HEK293 (cell line): ENCODE data around the gene TLE6.

Source experiments
- CTCF ChIA-PET: fragments of 350-600 bp; formaldehyde crosslinking; extraction: SDS; loops from one replicate; lab custom pipeline; 2021; ENCODE audit warnings: antibody characterized with exemption; lab: Yijun Ruan, JAX
- POLR2A ChIA-PET: fragments of 300-600 bp; formaldehyde crosslinking; extraction: SDS; loops from one replicate; lab custom pipeline; 2020; ENCODE audit warnings: antibody characterized with exemption, inconsistent platforms; lab: Yijun Ruan, JAX
- H3K27ac ChIP-seq: fragments of 200-500 bp; sonication (Bioruptor generic); 2 replicates; pipeline ENCODE4 v1.5.1; 2014; ENCODE audit warnings: low read depth, low read length, control low read depth, inconsistent platforms; ENCODE audit errors: extremely low read depth
- H3K36me3 ChIP-seq, 2 experiments: fragments of 200-500 bp in 1 of 2; sonication (Bioruptor generic) in 1 of 2; 1 replicate in 1 of 2; 2 replicates in 1 of 2; pipeline ENCODE4 v1.5.1; 2014 to 2017; ENCODE audit warnings: inconsistent platforms in 2 of 2, low read length in 2 of 2; ENCODE audit not compliant: control insufficient read depth in 2 of 2, insufficient read depth in 1 of 2
- H3K4me1 ChIP-seq: fragments of 200-500 bp; sonication (Bioruptor generic); 2 replicates; pipeline ENCODE4 v1.5.1; 2014; ENCODE audit warnings: mild to moderate bottlenecking, low read length, inconsistent platforms; ENCODE audit not compliant: control insufficient read depth, insufficient read depth
- H3K4me3 ChIP-seq: 2 replicates; pipeline ENCODE4 v1.5.1; 2011; ENCODE audit warnings: low read depth, mild to moderate bottlenecking, control low read depth, low read length, moderate library complexity
- H3K9me3 ChIP-seq: fragments of 200-500 bp; sonication (Bioruptor generic); 2 replicates; pipeline ENCODE4 v1.5.1; 2014; ENCODE audit warnings: low read depth, low read length, inconsistent platforms; ENCODE audit not compliant: control insufficient read depth, insufficient read depth
- GLI2 ChIP-seq: fragments of 450-650 bp; formaldehyde crosslinking; IDR thresholded peaks from 2 replicates; pipeline ENCODE4; 2017; ENCODE audit warnings: missing biosample characterization, missing genetic modification characterization, low read depth, borderline replicate concordance
- GLIS1 ChIP-seq: fragments of 450-650 bp; formaldehyde crosslinking; IDR thresholded peaks from 2 replicates; pipeline ENCODE4 v1.5.1; 2016; ENCODE audit warnings: missing biosample characterization, missing genetic modification characterization
- KLF16 ChIP-seq: fragments of 450-650 bp; formaldehyde crosslinking; IDR thresholded peaks from 2 replicates; pipeline ENCODE4 v1.5.1; 2017; ENCODE audit warnings: missing biosample characterization, missing genetic modification characterization
- OSR2 ChIP-seq: fragments of 450-650 bp; formaldehyde crosslinking; IDR thresholded peaks from 2 replicates; pipeline ENCODE4 v1.5.1; 2016; ENCODE audit warnings: missing biosample characterization, missing genetic modification characterization
- PRDM1 ChIP-seq: fragments of 450-650 bp; formaldehyde crosslinking; IDR thresholded peaks from 2 replicates; pipeline ENCODE4; 2016; ENCODE audit warnings: missing biosample characterization, missing genetic modification characterization
- RBAK ChIP-seq: fragments of 450-650 bp; formaldehyde crosslinking; IDR thresholded peaks from 2 replicates; pipeline ENCODE4 v1.5.1; 2016; ENCODE audit warnings: missing biosample characterization, missing genetic modification characterization
- REPIN1 ChIP-seq: fragments of 450-650 bp; formaldehyde crosslinking; IDR thresholded peaks from 2 replicates; pipeline ENCODE4 v1.5.1; 2017; ENCODE audit warnings: missing biosample characterization, missing genetic modification characterization, low read depth
- ZBTB6 ChIP-seq: fragments of 450-650 bp; formaldehyde crosslinking; IDR thresholded peaks from 2 replicates; pipeline ENCODE4 v1.5.1; 2017; ENCODE audit warnings: missing biosample characterization, missing genetic modification characterization
- ZBTB8A ChIP-seq: fragments of 450-650 bp; formaldehyde crosslinking; IDR thresholded peaks from 2 replicates; pipeline ENCODE4 v1.5.1; 2016; ENCODE audit warnings: missing biosample characterization, missing genetic modification characterization
- ZFP37 ChIP-seq: fragments of 450-650 bp; formaldehyde crosslinking; IDR thresholded peaks from 2 replicates; pipeline ENCODE4 v1.5.1; 2016; ENCODE audit warnings: missing biosample characterization, missing genetic modification characterization
- ZIC2 ChIP-seq: fragments of 450-650 bp; formaldehyde crosslinking; IDR thresholded peaks from 2 replicates; pipeline ENCODE4 v1.5.1; 2016; ENCODE audit warnings: missing biosample characterization, missing genetic modification characterization
- ZNF16 ChIP-seq: fragments of 450-650 bp; formaldehyde crosslinking; IDR thresholded peaks from 2 replicates; pipeline ENCODE4 v1.5.1; 2016; ENCODE audit warnings: low read depth, missing biosample characterization, missing genetic modification characterization
- ZNF239 ChIP-seq: fragments of 450-650 bp; formaldehyde crosslinking; IDR thresholded peaks from 2 replicates; pipeline ENCODE4 v1.5.1; 2016; ENCODE audit warnings: missing biosample characterization, missing genetic modification characterization
- ZNF394 ChIP-seq: fragments of 450-650 bp; formaldehyde crosslinking; IDR thresholded peaks from 2 replicates; pipeline ENCODE4 v1.5.1; 2016; ENCODE audit warnings: missing biosample characterization, missing genetic modification characterization, mild to moderate bottlenecking, moderate library complexity, borderline replicate concordance
- ZNF433 ChIP-seq: fragments of 450-650 bp; formaldehyde crosslinking; IDR thresholded peaks from 2 replicates; pipeline ENCODE4 v1.5.1; 2016; ENCODE audit warnings: missing biosample characterization, missing genetic modification characterization, low read depth
- ZNF544 ChIP-seq: fragments of 450-650 bp; formaldehyde crosslinking; IDR thresholded peaks from 2 replicates; pipeline ENCODE4 v1.5.0; 2017; ENCODE audit warnings: missing biosample characterization, missing genetic modification characterization
- ZNF548 ChIP-seq: fragments of 450-650 bp; formaldehyde crosslinking; IDR thresholded peaks from 2 replicates; pipeline ENCODE4 v1.5.1; 2016; ENCODE audit warnings: missing biosample characterization, missing genetic modification characterization
- ZNF558 ChIP-seq: fragments of 450-650 bp; formaldehyde crosslinking; IDR thresholded peaks from 2 replicates; pipeline ENCODE4 v1.5.1; 2016; ENCODE audit warnings: missing biosample characterization, missing genetic modification characterization
- ZNF585B ChIP-seq: fragments of 450-650 bp; formaldehyde crosslinking; IDR thresholded peaks from 2 replicates; pipeline ENCODE4 v1.5.1; 2016; ENCODE audit warnings: missing biosample characterization, missing genetic modification characterization
- ZNF596 ChIP-seq: fragments of 450-650 bp; IDR thresholded peaks from 2 replicates; pipeline ENCODE4 v1.5.0; 2018; ENCODE audit warnings: missing biosample characterization, mild to moderate bottlenecking, missing genetic modification characterization, moderate library complexity
- ZNF76 ChIP-seq: fragments of 450-650 bp; formaldehyde crosslinking; IDR thresholded peaks from 2 replicates; pipeline ENCODE4; 2016; ENCODE audit warnings: low read depth, missing biosample characterization, missing genetic modification characterization, borderline replicate concordance
- ZNF768 ChIP-seq: fragments of 450-650 bp; formaldehyde crosslinking; IDR thresholded peaks from 2 replicates; pipeline ENCODE4 v1.5.1; 2018; ENCODE audit warnings: missing biosample characterization, mild to moderate bottlenecking, missing genetic modification characterization
- ZNF776 ChIP-seq: fragments of 450-650 bp; formaldehyde crosslinking; IDR thresholded peaks from 2 replicates; pipeline ENCODE4 v1.5.0; 2017; ENCODE audit warnings: missing biosample characterization, missing genetic modification characterization, borderline replicate concordance
- ZSCAN23 ChIP-seq: fragments of 450-650 bp; formaldehyde crosslinking; IDR thresholded peaks from 2 replicates; pipeline ENCODE4 v1.5.1; 2016; ENCODE audit warnings: missing biosample characterization, missing genetic modification characterization
- TF ChIP-seq, protein P1 (sequence below): fragments of 450-650 bp; formaldehyde crosslinking; IDR thresholded peaks from 2 replicates; pipeline ENCODE4 v1.5.1; 2017; ENCODE audit warnings: missing biosample characterization, missing genetic modification characterization

The TLE6 gene

DNA sequence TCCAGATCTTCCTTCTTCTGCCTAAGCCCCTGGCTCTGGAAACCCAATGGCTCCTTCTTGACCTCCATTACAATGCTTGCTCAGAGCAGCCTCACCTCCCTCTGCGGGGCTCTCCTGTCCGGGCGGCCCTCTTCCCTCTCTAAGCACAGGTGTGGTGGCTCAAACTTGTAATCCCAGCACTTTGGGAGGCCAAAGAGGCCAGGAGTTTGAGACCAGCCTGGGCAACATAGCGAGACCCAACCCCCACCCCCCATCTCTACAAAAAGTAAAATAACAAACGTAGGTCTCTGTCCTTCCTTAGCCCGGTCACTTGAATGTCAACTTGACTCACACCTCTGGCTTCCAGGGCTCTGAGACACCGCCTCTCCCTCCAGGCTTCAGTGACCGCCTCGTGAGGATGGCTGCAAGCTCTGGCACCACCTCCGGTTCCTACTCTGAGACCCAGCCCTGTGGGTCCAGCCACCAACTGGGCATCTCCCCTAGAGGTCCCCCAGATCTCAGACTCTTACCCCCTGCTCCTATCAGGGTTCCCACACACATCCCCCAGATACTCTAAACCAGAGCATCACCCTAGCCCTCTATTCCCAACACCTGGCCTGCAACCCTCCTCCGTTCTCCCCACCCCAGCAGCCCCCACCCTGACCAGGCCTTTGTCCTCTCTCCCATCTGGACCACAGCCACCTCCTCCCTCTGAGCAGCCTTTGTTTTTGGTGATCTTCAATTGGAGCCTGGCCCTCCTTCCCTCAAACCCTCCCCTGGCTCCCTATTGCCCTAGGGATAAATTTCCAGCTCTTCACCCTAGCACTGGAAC, 56.4 kb downstream of the TLE6 start:
- ChIA-PET POLR2A (interaction anchor here (0.6 to 3.4 kb wide), 2 partner anchors 13 to 91 kb away, joined by 4 to 37 read pairs; no protein-coding TSS in a partner anchor), CTCF (interaction anchor here (2.0 kb wide), 1 partner anchor 63 kb away, joined by 12 read pairs; no protein-coding TSS in a partner anchor)
- no peaks in the 10 kb centered on the region for H3K9me3 ChIP-seq
- H3K4me3 ChIP-seq: no peak overlapping the region
- no peak for TF ChIP-seq ZNF239
- no peak for TF ChIP-seq GLIS1
- TF ChIP-seq GLI2 (tag by site-specific recombination): no peak
- TF ChIP-seq ZNF394 (tag by site-specific recombination): no peak
- no peak for TF ChIP-seq ZNF433
- peak; percentile 86 for TF ChIP-seq ZNF16 (tag by site-specific recombination)
- TF ChIP-seq ZNF596 (tag by site-specific recombination): no peak
- H3K4me1 ChIP-seq: peaks cover 8% of the 10 kb centered on the region; the same call in 1 of the 2 replicates
- no peaks in the 10 kb centered on the region for H3K36me3 ChIP-seq
- no peak overlapping the region for H3K27ac ChIP-seq

DNA sequence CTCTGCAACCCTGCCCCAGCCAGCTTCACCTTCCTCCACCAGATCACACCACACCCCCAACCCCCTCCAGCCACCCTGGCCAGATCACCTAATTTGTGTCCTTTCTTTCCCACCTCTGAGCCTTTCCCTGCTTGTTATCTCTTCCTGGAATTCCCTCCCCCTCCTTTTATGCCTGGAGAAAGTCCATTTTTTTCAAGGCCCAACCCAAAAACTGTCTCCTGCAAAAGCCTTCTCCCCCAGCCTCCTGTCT, 57.0 kb downstream of the TLE6 start:
- TF ChIP-seq KLF16 (no peak), PRDM1 (tag by site-specific recombination) (peak; percentile 83), ZBTB8A (no peak), ZNF558 (tag by site-specific recombination) (no peak), ZBTB6 (no peak), ZIC2 (tag by site-specific recombination) (no peak), ZNF776 (tag by site-specific recombination) (no peak), ZSCAN23 (tag by site-specific recombination) (no peak), ZNF548 (tag by site-specific recombination) (no peak)
- TF ChIP-seq, protein P1, sequence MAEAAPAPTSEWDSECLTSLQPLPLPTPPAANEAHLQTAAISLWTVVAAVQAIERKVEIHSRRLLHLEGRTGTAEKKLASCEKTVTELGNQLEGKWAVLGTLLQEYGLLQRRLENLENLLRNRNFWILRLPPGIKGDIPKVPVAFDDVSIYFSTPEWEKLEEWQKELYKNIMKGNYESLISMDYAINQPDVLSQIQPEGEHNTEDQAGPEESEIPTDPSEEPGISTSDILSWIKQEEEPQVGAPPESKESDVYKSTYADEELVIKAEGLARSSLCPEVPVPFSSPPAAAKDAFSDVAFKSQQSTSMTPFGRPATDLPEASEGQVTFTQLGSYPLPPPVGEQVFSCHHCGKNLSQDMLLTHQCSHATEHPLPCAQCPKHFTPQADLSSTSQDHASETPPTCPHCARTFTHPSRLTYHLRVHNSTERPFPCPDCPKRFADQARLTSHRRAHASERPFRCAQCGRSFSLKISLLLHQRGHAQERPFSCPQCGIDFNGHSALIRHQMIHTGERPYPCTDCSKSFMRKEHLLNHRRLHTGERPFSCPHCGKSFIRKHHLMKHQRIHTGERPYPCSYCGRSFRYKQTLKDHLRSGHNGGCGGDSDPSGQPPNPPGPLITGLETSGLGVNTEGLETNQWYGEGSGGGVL (tag by site-specific recombination): peak; percentile 44; the same call in 1 of the 2 replicates
- CTCF ChIA-PET: interaction anchor here (2.0 kb wide), 1 partner anchor 64 kb away, joined by 12 read pairs; no protein-coding TSS in a partner anchor
- H3K36me3 ChIP-seq: no peaks in the 10 kb centered on the region
- POLR2A ChIA-PET: interaction anchor here (0.6 to 3.4 kb wide), 2 partner anchors 13 to 90 kb away, joined by 4 to 37 read pairs; no protein-coding TSS in a partner anchor
- no peak overlapping the region for H3K4me3 ChIP-seq
- H3K4me1 ChIP-seq: peaks cover 8% of the 10 kb centered on the region; the same call in 1 of the 2 replicates
- H3K27ac ChIP-seq: peak overlapping the region; percentile 58; the same call in 1 of the 2 replicates
- no peaks in the 10 kb centered on the region for H3K9me3 ChIP-seq

DNA sequence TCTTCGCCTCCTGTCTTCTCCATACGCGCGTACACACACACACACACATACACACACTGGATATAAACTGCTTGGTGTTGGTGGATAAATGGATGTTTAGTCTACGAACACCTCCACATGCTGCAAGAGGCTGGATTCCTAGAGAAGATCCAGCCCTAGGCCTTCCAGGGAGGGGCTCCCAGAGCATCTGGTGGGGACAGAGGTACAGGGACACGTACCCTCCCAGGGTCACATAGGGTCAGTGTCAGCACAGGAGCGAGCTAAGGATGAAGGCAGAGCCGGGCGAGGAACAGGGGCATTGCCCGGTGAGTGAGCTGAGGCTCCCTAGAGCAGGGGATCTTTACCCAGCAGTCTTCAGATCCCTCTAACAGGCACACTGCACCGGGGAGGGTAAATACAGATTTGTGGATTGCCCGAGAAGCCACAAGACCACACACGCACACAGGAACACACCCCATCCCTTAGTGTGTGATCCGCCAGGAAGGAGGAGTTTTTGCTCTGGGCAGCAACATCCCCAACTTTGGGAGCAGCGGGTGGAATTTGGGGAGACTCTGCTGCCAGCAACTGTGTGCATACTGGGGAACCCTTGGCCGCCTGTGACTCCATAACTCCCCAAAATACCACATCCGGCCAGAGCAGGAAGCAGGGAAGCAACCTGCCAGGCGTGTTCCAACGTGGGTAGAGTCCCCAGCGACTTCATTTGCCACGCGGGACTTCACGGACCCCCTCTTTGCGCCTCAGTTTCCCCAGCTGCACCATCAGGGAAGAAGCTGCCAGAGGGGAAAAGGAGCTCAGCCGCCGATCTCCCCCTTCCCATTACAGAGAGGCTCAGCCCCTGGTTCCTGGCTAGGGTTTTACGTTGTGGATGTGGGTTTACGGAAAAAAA, 57.5 kb downstream of the TLE6 start:
- peaks cover 8% of the 10 kb centered on the region; the same call in 1 of the 2 replicates for H3K4me1 ChIP-seq
- CTCF ChIA-PET: interaction anchor here (0.6 to 2.7 kb wide), 7 partner anchors 18 to 1299 kb away, joined by 3 to 23 read pairs (median 5); no protein-coding TSS in a partner anchor
- POLR2A ChIA-PET: interaction anchor here (0.6 to 3.8 kb wide), 18 partner anchors 10 to 559 kb away, joined by 3 to 37 read pairs (median 7); partner anchors contain the start of genes GADD45B, TLE5 and TLE6
- TF ChIP-seq REPIN1 (tag by site-specific recombination) (no peak), KLF16 (no peak), ZFP37 (no peak), ZNF544 (tag by site-specific recombination) (no peak), ZNF76 (tag by site-specific recombination) (no peak), ZNF585B (no peak), ZNF768 (tag by site-specific recombination) (no peak), OSR2 (tag by site-specific recombination) (no peak), RBAK (tag by site-specific recombination) (no peak)

More for the DNA sequence above, 57.5 kb downstream of the TLE6 start:
- Histone ChIP-seq H3K36me3 (no peaks in the 10 kb centered on the region), H3K27ac (peak overlapping the region; percentile 58; the same call in 1 of the 2 replicates), H3K9me3 (no peaks in the 10 kb centered on the region), H3K4me3 (peak overlapping the region; percentile 37)
